Mucosa of rectum (tissue), 2 donors: Measurements from ENCODE around the gene WIPF2.
A peak's percentile ranks its signal among the peaks of the same experiment; 100 is the strongest.
"Not testable (repeated sequence)": the region's sequence is repeated elsewhere in the genome, so short reads cannot be mapped to it uniquely, and the experiment has no call there.

Experiments
- H3K27ac ChIP-seq, 2 donors: one replicate each; pipeline ENCODE4 v1.7.0; 2013; ENCODE audit warnings: inconsistent platforms in 2 of 2, low read depth in 2 of 2, low read length in 2 of 2
- H3K27me3 ChIP-seq, 2 donors: one replicate each; pipeline ENCODE4 v1.7.0; 2013; ENCODE audit warnings: low read length in 2 of 2; ENCODE audit not compliant: control insufficient read depth in 2 of 2, insufficient read depth in 2 of 2
- H3K36me3 ChIP-seq, 2 donors: one replicate each; pipeline ENCODE4 v1.7.0; 2013; ENCODE audit warnings: low read length in 2 of 2; ENCODE audit not compliant: control insufficient read depth in 2 of 2, insufficient read depth in 2 of 2
- H3K4me1 ChIP-seq, 2 donors: one replicate each; pipeline ENCODE4 v1.7.0; 2013; ENCODE audit warnings: low read length in 2 of 2, mild to moderate bottlenecking in 1 of 2; ENCODE audit not compliant: control insufficient read depth in 2 of 2, insufficient read depth in 2 of 2
- H3K4me3 ChIP-seq, 2 donors: one replicate each; pipeline ENCODE4 v1.7.0; 2013; ENCODE audit warnings: low read length in 2 of 2
- H3K9ac ChIP-seq, 2 donors: one replicate each; pipeline ENCODE4 v1.7.0; 2013; ENCODE audit warnings: low read length in 2 of 2, low read depth in 1 of 2, mild to moderate bottlenecking in 1 of 2
- H3K9me3 ChIP-seq, 2 donors: one replicate each; pipeline ENCODE4 v1.7.0; 2013; ENCODE audit warnings: low read length in 2 of 2; ENCODE audit not compliant: control insufficient read depth in 2 of 2
- donor health status: healthy.
- donor health status: Normal muscosa, but diverticular disease.

The WIPF2 gene

DNA sequence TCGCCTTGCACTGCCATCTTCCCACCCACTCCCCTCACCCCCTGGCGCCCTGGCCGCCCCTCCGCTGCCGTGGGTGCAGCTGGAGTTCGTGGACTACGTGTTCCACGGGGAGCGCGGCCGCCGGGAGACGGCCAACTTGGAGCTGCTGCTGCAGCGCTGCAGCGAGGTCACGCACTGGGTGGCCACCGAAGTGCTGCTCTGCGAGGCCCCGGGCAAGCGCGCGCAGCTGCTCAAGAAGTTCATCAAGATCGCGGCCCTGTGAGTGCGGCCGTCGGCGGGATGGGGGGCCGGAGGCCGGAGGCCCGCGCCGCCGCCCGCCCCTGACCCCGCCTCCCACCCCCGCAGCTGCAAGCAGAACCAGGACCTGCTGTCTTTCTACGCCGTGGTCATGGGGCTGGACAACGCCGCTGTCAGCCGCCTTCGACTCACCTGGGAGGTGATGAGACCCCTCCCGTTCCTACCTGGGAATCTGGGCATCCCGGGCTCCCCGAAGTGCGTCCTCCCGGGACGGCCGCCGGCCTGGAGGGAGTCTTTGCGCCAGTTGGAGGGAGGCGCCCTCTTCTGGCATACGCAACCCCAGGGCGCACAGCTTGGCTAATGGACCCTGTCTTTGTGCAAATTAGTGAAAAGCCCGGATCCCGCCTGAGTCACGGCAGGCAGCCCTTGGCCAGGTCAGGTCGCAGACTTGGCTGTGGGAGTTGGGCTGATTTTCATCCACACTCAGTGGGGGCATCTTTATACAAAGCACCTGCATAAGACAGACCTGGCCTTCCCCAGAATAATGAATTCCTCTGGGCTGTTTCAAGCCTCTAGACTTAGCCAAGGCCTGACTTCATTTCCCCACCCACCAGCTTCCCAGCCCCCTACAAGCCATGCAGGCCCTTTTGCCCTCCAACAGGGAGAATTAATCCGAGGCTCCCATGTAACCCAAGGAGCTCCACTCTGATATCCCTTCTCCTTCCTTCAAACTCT lies 27.6 kb upstream of the WIPF2 start:
- Histone ChIP-seq H3K4me1 (peaks cover 0 to 5% of the 10 kb centered on the region in 2 donors), H3K27ac (peak overlapping the region in 1 of 2 donors; percentile 16), H3K27me3 (no peaks in the 10 kb centered on the region), H3K36me3 (peaks cover 42 to 43% of the 10 kb centered on the region in 2 donors), H3K4me3 (peak overlapping the region; percentile 46 to 70), H3K9me3 (no peaks in the 10 kb centered on the region), H3K9ac (peak overlapping the region in 1 of 2 donors; percentile 32)

DNA sequence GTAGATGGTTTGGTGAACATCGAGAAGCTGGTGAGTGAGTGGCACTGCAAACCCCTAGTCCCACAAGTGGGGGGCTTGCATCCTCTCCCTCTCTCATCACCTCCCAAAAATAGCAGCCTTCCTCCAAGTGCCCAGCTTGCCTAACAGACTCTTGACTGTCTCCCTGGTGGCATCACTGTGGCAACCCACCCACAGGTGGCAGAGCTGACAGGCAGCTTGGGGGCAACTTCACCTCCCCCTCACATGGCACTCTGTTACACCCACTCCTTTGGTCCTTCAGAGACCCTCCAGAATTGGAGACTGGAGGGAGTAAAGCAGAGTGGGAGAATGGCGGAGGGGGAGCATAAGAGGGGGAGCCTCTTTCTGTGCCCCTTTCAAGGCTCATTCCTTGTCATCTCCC lies 26.1 kb upstream of the WIPF2 start:
- Histone ChIP-seq H3K9ac (no peak overlapping the region), H3K27ac (no peak overlapping the region), H3K36me3 (peaks cover 39% of the 10 kb centered on the region in 2 donors), H3K9me3 (no peaks in the 10 kb centered on the region), H3K27me3 (no peaks in the 10 kb centered on the region), H3K4me3 (no peak overlapping the region), H3K4me1 (peaks cover 0 to 5% of the 10 kb centered on the region in 2 donors)

DNA sequence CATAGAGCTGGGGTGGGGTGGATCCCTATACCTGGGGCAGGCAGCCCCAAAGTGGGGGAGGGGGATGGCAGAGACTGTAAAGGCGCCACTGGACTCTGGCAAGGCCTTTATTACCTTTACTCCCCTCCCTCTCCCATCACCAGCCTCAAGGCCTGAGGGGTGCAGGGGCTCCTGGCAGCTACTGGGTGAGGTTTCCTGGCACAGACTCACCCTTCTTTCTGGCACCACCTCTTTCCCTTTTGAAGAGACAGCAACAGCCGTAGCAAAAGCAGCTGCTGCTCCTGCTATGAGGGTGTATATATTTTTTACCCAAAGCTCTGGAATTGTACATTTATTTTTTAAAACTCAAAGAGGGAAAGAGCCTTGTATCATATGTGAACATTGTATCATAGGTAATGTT lies 24.3 kb upstream of the WIPF2 start:
- H3K4me3 ChIP-seq = no peak overlapping the region
- H3K27me3 ChIP-seq = no peaks in the 10 kb centered on the region
- no peaks in the 10 kb centered on the region for H3K9me3 ChIP-seq
- H3K36me3 ChIP-seq = peaks cover 27 to 28% of the 10 kb centered on the region in 2 donors
- no peak overlapping the region for H3K9ac ChIP-seq
- H3K27ac ChIP-seq = no peak overlapping the region
- H3K4me1 ChIP-seq = peaks cover 0 to 5% of the 10 kb centered on the region in 2 donors

DNA sequence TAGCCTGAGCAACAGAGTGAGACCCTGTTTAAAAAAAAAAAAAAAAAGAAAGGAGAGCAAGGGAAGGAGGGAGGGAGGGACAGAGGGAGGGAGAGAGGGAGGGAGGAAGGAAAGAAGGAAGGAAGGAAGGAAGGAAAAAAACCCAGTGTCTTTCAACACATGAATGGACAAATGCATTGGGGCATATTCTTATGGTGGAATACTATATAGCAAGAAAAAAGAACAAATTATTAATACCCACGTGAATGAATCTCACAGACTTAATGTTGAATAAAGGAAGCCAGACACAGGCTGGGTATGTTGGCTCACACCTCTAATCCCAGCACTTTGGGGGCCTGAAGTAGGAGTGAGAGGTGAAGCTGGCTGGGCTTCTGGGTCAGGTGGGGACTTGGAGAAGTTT lies 21.6 kb upstream of the WIPF2 start:
- Histone ChIP-seq H3K9me3 (no peaks in the 10 kb centered on the region), H3K9ac (no peak overlapping the region)

DNA sequence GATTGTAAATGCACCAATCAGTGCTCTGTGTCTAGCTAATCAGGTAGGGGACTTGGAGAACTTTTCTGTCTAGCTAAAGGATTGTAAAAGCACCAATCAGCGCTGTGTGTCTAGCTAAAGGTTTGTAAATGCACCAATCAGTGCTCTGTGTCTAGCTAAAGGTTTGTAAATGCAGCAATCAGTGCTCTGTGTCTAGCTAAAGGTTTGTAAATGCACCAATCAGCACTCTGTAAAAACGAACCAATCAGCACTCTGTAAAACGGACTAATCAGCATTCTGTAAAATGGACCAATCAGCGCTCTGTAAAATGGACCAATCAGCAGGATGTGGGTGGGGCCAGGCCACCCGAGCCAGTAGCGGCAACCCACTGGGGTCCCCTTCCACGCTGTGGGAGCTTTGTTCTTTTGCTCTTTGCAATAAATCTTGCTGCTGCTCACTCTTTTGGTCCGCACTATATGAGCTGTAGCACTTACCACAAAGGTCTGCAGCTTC lies 21.1 kb upstream of the WIPF2 start:
- H3K9me3 ChIP-seq, H3K27ac ChIP-seq, H3K27me3 ChIP-seq, H3K4me1 ChIP-seq, H3K4me3 ChIP-seq, H3K9ac ChIP-seq: not testable (repeated sequence)
- peaks cover 9 to 12% of the 10 kb centered on the region in 2 donors for H3K36me3 ChIP-seq

More for the DNA sequence above, 21.6 kb upstream of the WIPF2 start:
- Histone ChIP-seq H3K4me3 (no peak overlapping the region), H3K27me3 (no peaks in the 10 kb centered on the region), H3K36me3 (peaks cover 12 to 16% of the 10 kb centered on the region in 2 donors), H3K4me1 (no peaks in the 10 kb centered on the region), H3K27ac (no peak overlapping the region)

DNA sequence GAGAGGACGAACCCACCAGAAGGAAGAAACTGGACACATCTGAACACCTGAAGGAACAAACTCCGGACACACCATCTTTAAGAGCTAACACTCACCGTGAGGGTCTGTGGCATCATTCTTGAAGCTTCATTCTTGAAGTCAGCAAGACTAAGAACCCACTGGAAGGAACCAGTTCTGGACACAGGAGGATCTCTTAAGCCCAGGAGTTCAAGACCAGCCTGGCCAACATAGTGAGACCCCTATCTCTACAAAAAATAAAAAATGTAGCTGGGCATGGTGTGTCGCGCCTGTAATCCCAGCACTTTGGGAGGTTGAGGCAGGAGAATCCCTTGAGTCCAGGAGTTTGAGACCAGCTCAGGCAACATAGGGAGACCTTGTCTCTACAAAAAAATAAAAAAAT lies 20.5 kb upstream of the WIPF2 start:
- Histone ChIP-seq H3K9me3 (no peaks in the 10 kb centered on the region), H3K27me3 (no peaks in the 10 kb centered on the region), H3K9ac (no peak overlapping the region), H3K4me3 (no peak overlapping the region), H3K27ac (no peak overlapping the region), H3K36me3 (peaks cover 3 to 6% of the 10 kb centered on the region in 2 donors), H3K4me1 (peaks cover 5% of the 10 kb centered on the region in 2 donors)

DNA sequence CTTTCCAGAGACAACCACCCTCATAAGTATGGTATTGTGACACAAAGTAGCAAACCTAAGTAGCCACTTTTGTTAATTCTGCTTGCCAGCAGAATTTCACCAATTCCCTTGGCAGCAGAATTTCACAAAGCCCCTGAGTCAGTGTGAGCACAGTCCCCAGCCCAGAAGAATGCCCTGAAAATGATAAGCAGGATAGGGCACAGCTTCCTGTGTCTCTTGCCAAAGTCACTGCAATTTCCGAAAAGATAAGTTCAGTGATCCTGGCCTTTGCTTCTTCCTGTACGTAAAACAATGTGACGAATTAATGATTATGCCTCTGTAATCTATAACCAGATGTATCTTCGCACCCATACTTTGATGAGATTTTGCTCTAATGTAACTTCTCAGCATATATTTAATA lies 16.0 kb upstream of the WIPF2 start:
- no peaks in the 10 kb centered on the region for H3K9me3 ChIP-seq
- H3K4me1 ChIP-seq = peaks cover 5% of the 10 kb centered on the region in 2 donors
- H3K4me3 ChIP-seq = no peak overlapping the region
- no peak overlapping the region for H3K27ac ChIP-seq
- H3K27me3 ChIP-seq = no peaks in the 10 kb centered on the region
- H3K36me3 ChIP-seq = no peaks in the 10 kb centered on the region
- H3K9ac ChIP-seq = no peak overlapping the region

DNA sequence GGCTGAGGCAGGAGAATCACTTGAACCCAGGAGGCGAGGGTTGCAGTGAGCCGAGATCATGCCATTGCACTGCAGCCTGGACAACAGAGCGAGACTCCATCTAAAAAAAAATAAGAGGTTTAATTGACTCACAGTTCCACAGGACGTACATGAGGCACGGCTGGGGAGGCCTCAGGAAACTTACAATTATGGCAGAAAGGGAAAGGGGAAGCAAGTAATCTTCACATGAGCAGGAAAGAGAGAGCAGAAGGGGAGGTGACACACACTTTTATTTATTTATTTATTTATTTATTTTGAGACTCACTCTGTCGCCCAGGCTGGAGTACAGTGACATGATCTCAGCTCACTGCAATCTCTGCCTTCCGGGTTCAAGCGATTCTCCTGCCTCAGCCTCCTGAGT lies 12.9 kb upstream of the WIPF2 start:
- H3K36me3 ChIP-seq, H3K9ac ChIP-seq: not testable (repeated sequence)

DNA sequence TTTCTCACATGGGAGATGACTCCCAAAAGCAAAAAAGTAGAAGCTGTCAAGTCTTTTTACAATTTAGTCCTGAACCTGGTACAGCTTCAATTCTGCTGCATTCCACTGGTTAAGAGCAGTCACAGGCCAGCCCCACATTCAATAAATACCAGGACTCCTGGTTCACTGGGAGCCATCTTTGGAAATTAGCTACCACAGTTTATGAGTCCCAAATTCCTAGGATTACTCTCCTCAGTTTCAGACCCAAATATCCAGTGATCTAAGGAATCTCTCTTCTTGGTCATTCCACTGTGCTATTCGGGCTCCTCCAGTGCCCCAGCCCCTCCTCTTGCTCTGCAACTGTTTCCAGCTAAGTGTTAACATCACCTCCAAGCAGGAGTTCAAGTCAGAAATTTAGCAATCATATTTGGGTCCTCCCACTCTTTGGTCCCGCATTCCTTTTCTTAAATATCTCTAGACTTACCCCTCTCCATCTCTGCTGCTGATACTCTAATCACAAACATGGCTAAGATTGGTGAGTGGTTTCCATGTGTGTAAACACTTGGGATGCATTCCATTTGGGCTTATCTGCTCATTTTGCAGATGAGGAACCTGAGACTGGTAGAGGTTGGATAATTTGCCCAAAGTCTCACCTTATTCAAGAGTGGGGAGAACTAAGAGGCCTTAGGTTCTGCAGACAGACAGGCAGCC lies 9.6 kb upstream of the WIPF2 start:
- Histone ChIP-seq H3K27ac (no peak overlapping the region), H3K9me3 (no peaks in the 10 kb centered on the region), H3K27me3 (no peaks in the 10 kb centered on the region), H3K4me1 (no peaks in the 10 kb centered on the region), H3K9ac (no peak overlapping the region), H3K36me3 (no peaks in the 10 kb centered on the region), H3K4me3 (no peak overlapping the region)

More for the DNA sequence above, 12.9 kb upstream of the WIPF2 start:
- not testable (repeated sequence) for H3K4me1 ChIP-seq, H3K27ac ChIP-seq, H3K9me3 ChIP-seq, H3K4me3 ChIP-seq, H3K27me3 ChIP-seq

DNA sequence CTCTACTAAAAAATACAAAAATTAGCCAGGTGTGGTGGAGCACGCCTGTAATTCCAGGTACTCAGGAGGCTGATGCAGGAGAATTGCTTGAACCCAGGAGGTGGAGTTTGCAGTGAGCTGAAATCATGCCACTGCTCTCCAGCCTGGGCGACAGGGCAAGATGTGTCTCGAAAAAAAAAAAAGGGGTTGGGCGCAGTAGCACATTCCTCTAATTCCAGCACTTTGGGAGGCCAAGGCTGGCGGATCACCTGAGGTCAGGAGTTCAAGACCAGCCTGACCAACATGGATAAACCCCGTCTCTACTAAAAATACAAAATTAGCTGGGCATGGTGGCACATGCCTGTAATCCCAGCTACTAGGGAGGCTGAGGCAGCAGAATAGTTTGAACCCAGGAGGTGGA lies 5.2 kb upstream of the WIPF2 start:
- H3K4me3 ChIP-seq, H3K9ac ChIP-seq, H3K9me3 ChIP-seq, H3K36me3 ChIP-seq, H3K27ac ChIP-seq, H3K4me1 ChIP-seq, H3K27me3 ChIP-seq: not testable (repeated sequence)
